GM19438 (cell line): ENCODE results near the gene NEURL3.

Experiments
- ATAC-seq: cut with Tn5 transposase; IDR thresholded peaks from one replicate; pipeline ENCODE4 v1.9.1; 2021; ENCODE audit warnings: low read depth; ENCODE audit not compliant: unreplicated experiment

Gene NEURL3

GRCh38 chr2:96540136-96540535 is 35.0 kb upstream of the NEURL3 start:
- ATAC-seq = no peak

- ATAC-seq = no peak
These were observed 34.2 kb upstream of the NEURL3 start for GRCh38 chr2:96539215-96539920.

GRCh38 chr2:96538487-96539214 is 33.5 kb upstream of the NEURL3 start:
- no peak for ATAC-seq

- no peak for ATAC-seq
These were observed 32.8 kb upstream of the NEURL3 start for GRCh38 chr2:96537734-96538486.

- peak; percentile 55 for ATAC-seq
These were observed 32.0 kb upstream of the NEURL3 start for GRCh38 chr2:96537066-96537733.

- peak; percentile 46 for ATAC-seq
These were observed 31.4 kb upstream of the NEURL3 start, which contains the start of gene ARID5A for GRCh38 chr2:96536445-96537065. ARID5A (plus strand) TSS chr2:96536752; CDS start chr2:96536827, 75 bp downstream.

- ATAC-seq = no peak
These were observed 30.2 kb upstream of the NEURL3 start for GRCh38 chr2:96535331-96535730.

GRCh38 chr2:96534701-96535181 is 29.6 kb upstream of the NEURL3 start:
- no peak for ATAC-seq

- ATAC-seq = no peak
These were observed 29.0 kb upstream of the NEURL3 start for GRCh38 chr2:96534141-96534540.

GRCh38 chr2:96533292-96534073 is 28.3 kb upstream of the NEURL3 start:
- no peak for ATAC-seq

GRCh38 chr2:96532641-96533291 is 27.6 kb upstream of the NEURL3 start:
- ATAC-seq = no peak

- no peak for ATAC-seq
These were observed 26.8 kb upstream of the NEURL3 start for GRCh38 chr2:96531872-96532505.

- no peak for ATAC-seq
These were observed 26.2 kb upstream of the NEURL3 start for GRCh38 chr2:96531366-96531765.

- no peak for ATAC-seq
These were observed 25.6 kb upstream of the NEURL3 start for GRCh38 chr2:96530474-96531357.

GRCh38 chr2:96530144-96530430 is 24.9 kb upstream of the NEURL3 start:
- ATAC-seq = no peak

GRCh38 chr2:96529376-96530143 is 24.4 kb upstream of the NEURL3 start:
- no peak for ATAC-seq
